ENCODE measurements around the gene IFNAR2.
"Not testable (repeated sequence)": the region's sequence is repeated elsewhere in the genome, so short reads cannot be mapped to it uniquely, and the experiment has no call there.

IFNAR2 gene

GRCh38 chr21:33245289-33245918 is 15.7 kb downstream of the IFNAR2 start:
- DNase-seq, result no peak

GRCh38 chr21:33246506-33246905 is 16.8 kb downstream of the IFNAR2 start:
- no peak for DNase-seq

- DNase-seq, result no peak
Observed at GRCh38 chr21:33246963-33247362, 17.2 kb downstream of the IFNAR2 start.

- DNase-seq, result no peak
Observed at GRCh38 chr21:33247599-33247998, 17.9 kb downstream of the IFNAR2 start.

- no peak for DNase-seq
Observed at GRCh38 chr21:33249331-33250002, 19.7 kb downstream of the IFNAR2 start.

GRCh38 chr21:33251119-33251518 is 21.4 kb downstream of the IFNAR2 start:
- DNase-seq, result no peak

GRCh38 chr21:33253382-33253781 is 23.6 kb downstream of the IFNAR2 start:
- not testable (repeated sequence) for DNase-seq

- no peak for DNase-seq
Observed at GRCh38 chr21:33254766-33255165, 25.0 kb downstream of the IFNAR2 start.

- no peak for DNase-seq
Observed at GRCh38 chr21:33255404-33255803, 25.7 kb downstream of the IFNAR2 start.

GRCh38 chr21:33256019-33256418 is 26.3 kb downstream of the IFNAR2 start:
- no peak for DNase-seq

GRCh38 chr21:33257094-33257803 is 27.5 kb downstream of the IFNAR2 start:
- no peak for DNase-seq

- DNase-seq, result no peak
Observed at GRCh38 chr21:33258475-33258874, 28.7 kb downstream of the IFNAR2 start.

GRCh38 chr21:33259428-33259827 is 29.7 kb downstream of the IFNAR2 start:
- no peak for DNase-seq

GRCh38 chr21:33259995-33260394 is 30.3 kb downstream of the IFNAR2 start:
- no peak for DNase-seq

- DNase-seq, result peak; percentile 56
Observed at GRCh38 chr21:33261635-33262034, 31.9 kb downstream of the IFNAR2 start.

- DNase-seq, result no peak
Observed at GRCh38 chr21:33262921-33263320, 33.2 kb downstream of the IFNAR2 start.

- no peak for DNase-seq
Observed at GRCh38 chr21:33264561-33264960, 34.8 kb downstream of the IFNAR2 start.

- no peak for DNase-seq
Observed at GRCh38 chr21:33265664-33266049, 35.9 kb downstream of the IFNAR2 start.

- no peak for DNase-seq
Observed at GRCh38 chr21:33266050-33266788, 36.5 kb downstream of the IFNAR2 start, which contains the start of gene IL10RB. Gene IL10RB (plus strand): TSS chr21:33266367. CDS start chr21:33266466, 99 bp downstream.

- DNase-seq, result no peak
Observed at GRCh38 chr21:33266789-33267135, 37.0 kb downstream of the IFNAR2 start.

- no peak for DNase-seq
Observed at GRCh38 chr21:33267250-33267649, 37.5 kb downstream of the IFNAR2 start.

GRCh38 chr21:33268393-33268736 is 38.6 kb downstream of the IFNAR2 start:
- DNase-seq, result no peak

GRCh38 chr21:33268737-33269441 is 39.2 kb downstream of the IFNAR2 start:
- no peak for DNase-seq
